ENCODE data around the gene FAM156A.
"Not testable (repeated sequence)": the region's sequence is repeated elsewhere in the genome, so short reads cannot be mapped to it uniquely, and the experiment has no call there.

DNA sequence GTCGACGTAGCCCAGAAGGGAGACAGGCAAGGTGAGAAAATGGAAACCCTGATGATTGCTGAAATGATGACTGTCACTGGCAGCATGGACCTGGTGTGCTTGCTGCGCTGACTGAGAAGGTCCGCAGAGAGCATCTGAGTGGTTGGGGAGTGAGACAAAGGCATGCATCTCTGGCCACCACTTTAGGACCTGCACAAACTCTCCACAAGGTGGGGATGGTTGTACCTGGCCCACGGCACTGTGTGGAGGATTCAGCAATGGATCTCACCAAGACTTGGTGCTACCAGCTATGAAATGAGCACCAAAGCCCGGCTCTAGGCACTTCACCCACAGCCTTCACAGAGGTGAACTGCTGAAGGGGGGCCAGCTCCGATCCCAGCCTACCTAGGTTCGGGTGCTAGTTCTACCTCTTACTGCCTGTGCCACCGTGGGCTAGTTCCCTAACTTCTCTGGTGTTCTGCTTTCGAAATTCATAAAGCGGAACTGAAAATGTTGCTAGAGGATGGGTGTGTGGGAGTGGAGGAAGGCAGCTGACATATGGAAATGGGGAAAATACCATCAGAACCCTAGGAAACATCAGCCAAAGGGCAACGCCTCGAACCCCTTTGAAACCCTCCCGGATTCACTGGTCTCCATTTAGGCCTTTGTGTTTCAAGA is 12.4 kb downstream of the FAM156A start:
- TF ChIP-seq POLR2A, POLR2AphosphoS5 (IDR thresholded peaks at IDR 0.05): not testable (repeated sequence)
- TF ChIP-seq, protein P1, sequence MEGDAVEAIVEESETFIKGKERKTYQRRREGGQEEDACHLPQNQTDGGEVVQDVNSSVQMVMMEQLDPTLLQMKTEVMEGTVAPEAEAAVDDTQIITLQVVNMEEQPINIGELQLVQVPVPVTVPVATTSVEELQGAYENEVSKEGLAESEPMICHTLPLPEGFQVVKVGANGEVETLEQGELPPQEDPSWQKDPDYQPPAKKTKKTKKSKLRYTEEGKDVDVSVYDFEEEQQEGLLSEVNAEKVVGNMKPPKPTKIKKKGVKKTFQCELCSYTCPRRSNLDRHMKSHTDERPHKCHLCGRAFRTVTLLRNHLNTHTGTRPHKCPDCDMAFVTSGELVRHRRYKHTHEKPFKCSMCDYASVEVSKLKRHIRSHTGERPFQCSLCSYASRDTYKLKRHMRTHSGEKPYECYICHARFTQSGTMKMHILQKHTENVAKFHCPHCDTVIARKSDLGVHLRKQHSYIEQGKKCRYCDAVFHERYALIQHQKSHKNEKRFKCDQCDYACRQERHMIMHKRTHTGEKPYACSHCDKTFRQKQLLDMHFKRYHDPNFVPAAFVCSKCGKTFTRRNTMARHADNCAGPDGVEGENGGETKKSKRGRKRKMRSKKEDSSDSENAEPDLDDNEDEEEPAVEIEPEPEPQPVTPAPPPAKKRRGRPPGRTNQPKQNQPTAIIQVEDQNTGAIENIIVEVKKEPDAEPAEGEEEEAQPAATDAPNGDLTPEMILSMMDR (IDR thresholded peaks at IDR 0.05): not testable (repeated sequence)
